Progenitor cell of endocrine pancreas (in vitro differentiated cells): ENCODE measurements around the gene VPS26C. TPM values are rescaled to one million over a fixed set of nuclear protein-coding genes. Genes with fewer than 3 reads are reported as not detected.

Experiments used
- DNase-seq: peaks from one replicate; pipeline ENCODE4 v3.0.0; 2021; ENCODE audit warnings: low spot score; ENCODE audit not compliant: unreplicated experiment
- H3K27ac Mint-ChIP-seq: 2 replicates; pipeline ENCODE4 v1.8.0; 2021; ENCODE audit warnings: mild to moderate bottlenecking, moderate library complexity, mixed read lengths
- H3K27me3 Mint-ChIP-seq: 2 replicates; pipeline ENCODE4 v1.8.0; 2021; ENCODE audit warnings: mixed read lengths
- H3K36me3 Mint-ChIP-seq: 2 replicates; pipeline ENCODE4 v1.8.0; 2022; ENCODE audit warnings: mixed read lengths; ENCODE audit not compliant: insufficient read depth
- H3K4me1 Mint-ChIP-seq: 2 replicates; pipeline ENCODE4 v1.8.0; 2021; ENCODE audit warnings: low read depth, mixed read lengths
- H3K4me3 Mint-ChIP-seq: 2 replicates; pipeline ENCODE4 v1.8.0; 2021; ENCODE audit warnings: low read depth, mild to moderate bottlenecking, moderate library complexity, mixed read lengths
- H3K9me3 Mint-ChIP-seq: 2 replicates; pipeline ENCODE4 v1.8.0; 2021; ENCODE audit warnings: low read depth, mixed read lengths
- total RNA-seq: library from RNA; stranded (reverse); gene quantifications from 2 replicates; pipeline ENCODE4 v1.2.1, GENCODE V29; 2021
- TF ChIP-seq, protein P1 (sequence below): fragments of 200-600 bp; sonication (generic); IDR thresholded peaks from one replicate; pipeline ENCODE4 v1.5.0; 2021; ENCODE audit warnings: antibody characterized with exemption, mild to moderate bottlenecking; ENCODE audit not compliant: unreplicated experiment

The VPS26C gene
- total RNA-seq, 1 donor from 2014 or later: 38.7 TPM

GRCh38 chr21:37199057-37199924, 67.8 kb downstream of the VPS26C start:
- Mint-ChIP-seq H3K9me3 (no peaks in the 10 kb centered on the region), H3K4me3 (no peak overlapping the region), H3K4me1 (no peaks in the 10 kb centered on the region), H3K27ac (peak overlapping the region; percentile 74), H3K27me3 (no peaks in the 10 kb centered on the region), H3K36me3 (peaks cover 43% of the 10 kb centered on the region)
- no peak for DNase-seq
- TF ChIP-seq, protein P1, sequence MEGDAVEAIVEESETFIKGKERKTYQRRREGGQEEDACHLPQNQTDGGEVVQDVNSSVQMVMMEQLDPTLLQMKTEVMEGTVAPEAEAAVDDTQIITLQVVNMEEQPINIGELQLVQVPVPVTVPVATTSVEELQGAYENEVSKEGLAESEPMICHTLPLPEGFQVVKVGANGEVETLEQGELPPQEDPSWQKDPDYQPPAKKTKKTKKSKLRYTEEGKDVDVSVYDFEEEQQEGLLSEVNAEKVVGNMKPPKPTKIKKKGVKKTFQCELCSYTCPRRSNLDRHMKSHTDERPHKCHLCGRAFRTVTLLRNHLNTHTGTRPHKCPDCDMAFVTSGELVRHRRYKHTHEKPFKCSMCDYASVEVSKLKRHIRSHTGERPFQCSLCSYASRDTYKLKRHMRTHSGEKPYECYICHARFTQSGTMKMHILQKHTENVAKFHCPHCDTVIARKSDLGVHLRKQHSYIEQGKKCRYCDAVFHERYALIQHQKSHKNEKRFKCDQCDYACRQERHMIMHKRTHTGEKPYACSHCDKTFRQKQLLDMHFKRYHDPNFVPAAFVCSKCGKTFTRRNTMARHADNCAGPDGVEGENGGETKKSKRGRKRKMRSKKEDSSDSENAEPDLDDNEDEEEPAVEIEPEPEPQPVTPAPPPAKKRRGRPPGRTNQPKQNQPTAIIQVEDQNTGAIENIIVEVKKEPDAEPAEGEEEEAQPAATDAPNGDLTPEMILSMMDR: no peak

DNA sequence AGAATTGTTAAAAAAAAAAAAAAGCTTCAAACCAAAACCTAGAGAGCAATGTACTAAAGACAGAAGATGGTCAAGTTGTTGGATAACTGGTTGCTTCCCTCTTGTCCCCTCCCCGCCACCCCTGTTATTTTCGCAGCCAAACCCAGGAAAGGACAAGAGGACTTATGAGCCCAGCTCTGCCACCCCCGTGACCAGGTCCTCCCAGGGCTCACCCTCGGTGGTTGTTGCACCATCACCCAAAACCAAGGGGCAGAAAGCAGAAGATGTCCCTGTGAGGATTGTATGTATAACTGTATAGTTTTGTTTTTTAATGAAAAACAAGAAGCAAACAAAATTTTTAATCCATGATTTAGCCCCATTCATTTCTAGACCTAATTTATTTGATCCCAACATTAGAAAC, 69.4 kb downstream of the VPS26C start:
- H3K9me3 Mint-ChIP-seq: no peaks in the 10 kb centered on the region
- no peaks in the 10 kb centered on the region for H3K4me1 Mint-ChIP-seq
- no peak for DNase-seq
- no peak overlapping the region for H3K4me3 Mint-ChIP-seq
- H3K27ac Mint-ChIP-seq: no peak overlapping the region
- H3K27me3 Mint-ChIP-seq: no peaks in the 10 kb centered on the region
- H3K36me3 Mint-ChIP-seq: peaks cover 46% of the 10 kb centered on the region
- TF ChIP-seq, protein P1: no peak

DNA sequence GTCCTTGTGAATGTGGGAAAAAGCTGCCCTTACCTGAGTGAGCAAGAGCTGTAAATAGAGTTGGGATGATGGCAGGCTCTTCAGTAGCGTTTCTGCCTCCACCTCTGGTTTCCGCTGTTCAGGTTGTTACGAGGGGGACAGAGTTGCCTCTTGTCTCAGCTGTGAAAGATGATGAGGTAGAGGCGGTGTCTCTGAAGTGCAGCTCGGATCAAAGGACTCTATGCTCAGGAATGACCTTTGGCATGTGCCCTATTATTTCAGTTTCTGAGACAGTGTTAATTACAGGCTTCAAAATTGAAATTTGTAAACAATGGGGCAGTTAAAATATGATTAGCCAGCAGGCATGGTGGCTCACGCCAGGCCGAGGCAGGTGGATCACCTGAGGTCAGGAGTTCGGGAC, 70.3 kb downstream of the VPS26C start:
- Mint-ChIP-seq H3K27ac (no peak overlapping the region), H3K27me3 (no peaks in the 10 kb centered on the region), H3K9me3 (no peaks in the 10 kb centered on the region), H3K4me3 (no peak overlapping the region), H3K4me1 (no peaks in the 10 kb centered on the region), H3K36me3 (peaks cover 48% of the 10 kb centered on the region)
- TF ChIP-seq, protein P1: no peak
- DNase-seq: no peak

GRCh38 chr21:37195610-37196009, 71.5 kb downstream of the VPS26C start:
- Mint-ChIP-seq H3K27me3 (no peaks in the 10 kb centered on the region), H3K4me3 (no peak overlapping the region), H3K9me3 (no peaks in the 10 kb centered on the region), H3K4me1 (no peaks in the 10 kb centered on the region), H3K36me3 (peaks cover 48% of the 10 kb centered on the region), H3K27ac (no peak overlapping the region)
- no peak for DNase-seq
- TF ChIP-seq, protein P1: no peak

GRCh38 chr21:37195059-37195458, 72.1 kb downstream of the VPS26C start:
- H3K4me1 Mint-ChIP-seq: no peaks in the 10 kb centered on the region
- H3K27me3 Mint-ChIP-seq: no peaks in the 10 kb centered on the region
- H3K36me3 Mint-ChIP-seq: peaks cover 49% of the 10 kb centered on the region
- no peak for DNase-seq
- no peaks in the 10 kb centered on the region for H3K9me3 Mint-ChIP-seq
- no peak overlapping the region for H3K27ac Mint-ChIP-seq
- no peak overlapping the region for H3K4me3 Mint-ChIP-seq
- TF ChIP-seq, protein P1: no peak
